ENCODE data around the gene ZFP36L1.

Gene ZFP36L1

GRCh38 chr14:68810173-68811153, 17.6 kb upstream of the ZFP36L1 start:
- TF ChIP-seq, protein P1, sequence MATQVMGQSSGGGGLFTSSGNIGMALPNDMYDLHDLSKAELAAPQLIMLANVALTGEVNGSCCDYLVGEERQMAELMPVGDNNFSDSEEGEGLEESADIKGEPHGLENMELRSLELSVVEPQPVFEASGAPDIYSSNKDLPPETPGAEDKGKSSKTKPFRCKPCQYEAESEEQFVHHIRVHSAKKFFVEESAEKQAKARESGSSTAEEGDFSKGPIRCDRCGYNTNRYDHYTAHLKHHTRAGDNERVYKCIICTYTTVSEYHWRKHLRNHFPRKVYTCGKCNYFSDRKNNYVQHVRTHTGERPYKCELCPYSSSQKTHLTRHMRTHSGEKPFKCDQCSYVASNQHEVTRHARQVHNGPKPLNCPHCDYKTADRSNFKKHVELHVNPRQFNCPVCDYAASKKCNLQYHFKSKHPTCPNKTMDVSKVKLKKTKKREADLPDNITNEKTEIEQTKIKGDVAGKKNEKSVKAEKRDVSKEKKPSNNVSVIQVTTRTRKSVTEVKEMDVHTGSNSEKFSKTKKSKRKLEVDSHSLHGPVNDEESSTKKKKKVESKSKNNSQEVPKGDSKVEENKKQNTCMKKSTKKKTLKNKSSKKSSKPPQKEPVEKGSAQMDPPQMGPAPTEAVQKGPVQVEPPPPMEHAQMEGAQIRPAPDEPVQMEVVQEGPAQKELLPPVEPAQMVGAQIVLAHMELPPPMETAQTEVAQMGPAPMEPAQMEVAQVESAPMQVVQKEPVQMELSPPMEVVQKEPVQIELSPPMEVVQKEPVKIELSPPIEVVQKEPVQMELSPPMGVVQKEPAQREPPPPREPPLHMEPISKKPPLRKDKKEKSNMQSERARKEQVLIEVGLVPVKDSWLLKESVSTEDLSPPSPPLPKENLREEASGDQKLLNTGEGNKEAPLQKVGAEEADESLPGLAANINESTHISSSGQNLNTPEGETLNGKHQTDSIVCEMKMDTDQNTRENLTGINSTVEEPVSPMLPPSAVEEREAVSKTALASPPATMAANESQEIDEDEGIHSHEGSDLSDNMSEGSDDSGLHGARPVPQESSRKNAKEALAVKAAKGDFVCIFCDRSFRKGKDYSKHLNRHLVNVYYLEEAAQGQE (IDR thresholded peaks at IDR 0.05; ENCODE audit: low read depth) = no peak
- TF ChIP-seq NFIC (IDR thresholded peaks at IDR 0.05) = no peak
- no peak for TF ChIP-seq FOXM1 (IDR thresholded peaks at IDR 0.05; ENCODE audit: borderline replicate concordance, low read depth)
- TF ChIP-seq TAF1 (IDR thresholded peaks at IDR 0.05; ENCODE audit: low read depth) = no peak
- TF ChIP-seq RAD21 (IDR thresholded peaks at IDR 0.05; ENCODE audit: low read depth) = no peak

DNA sequence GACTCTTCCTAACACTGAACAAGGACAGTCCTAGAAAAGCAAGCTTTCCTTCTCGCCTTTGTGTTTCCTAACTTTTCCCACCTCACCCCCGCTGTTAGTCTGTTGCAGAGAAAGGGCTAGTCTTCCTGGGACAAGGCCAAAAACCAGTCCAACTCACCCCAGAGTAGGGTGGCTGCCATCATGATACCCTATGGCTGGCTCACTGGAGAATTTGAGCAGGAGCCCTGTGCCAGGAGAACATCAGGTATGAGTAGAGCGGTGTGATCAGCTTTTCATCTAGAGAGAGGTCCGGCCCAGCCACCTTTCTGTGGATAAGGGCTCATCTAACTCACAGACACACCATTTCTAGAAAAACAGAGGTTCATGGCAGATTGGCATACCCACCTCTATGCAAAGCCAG, 16.7 kb upstream of the ZFP36L1 start:
- TF ChIP-seq TAF1 (IDR thresholded peaks at IDR 0.05; ENCODE audit: low read depth) (no peak), MAX (IDR thresholded peaks at IDR 0.05) (no peak), CREB1 (IDR thresholded peaks at IDR 0.05; ENCODE audit: low read depth) (no peak), TCF12 (IDR thresholded peaks at IDR 0.05; ENCODE audit: low read depth) (no peak), FOXM1 (IDR thresholded peaks at IDR 0.05; ENCODE audit: borderline replicate concordance, low read depth) (no peak), NFIC (IDR thresholded peaks at IDR 0.05) (no peak)

DNA sequence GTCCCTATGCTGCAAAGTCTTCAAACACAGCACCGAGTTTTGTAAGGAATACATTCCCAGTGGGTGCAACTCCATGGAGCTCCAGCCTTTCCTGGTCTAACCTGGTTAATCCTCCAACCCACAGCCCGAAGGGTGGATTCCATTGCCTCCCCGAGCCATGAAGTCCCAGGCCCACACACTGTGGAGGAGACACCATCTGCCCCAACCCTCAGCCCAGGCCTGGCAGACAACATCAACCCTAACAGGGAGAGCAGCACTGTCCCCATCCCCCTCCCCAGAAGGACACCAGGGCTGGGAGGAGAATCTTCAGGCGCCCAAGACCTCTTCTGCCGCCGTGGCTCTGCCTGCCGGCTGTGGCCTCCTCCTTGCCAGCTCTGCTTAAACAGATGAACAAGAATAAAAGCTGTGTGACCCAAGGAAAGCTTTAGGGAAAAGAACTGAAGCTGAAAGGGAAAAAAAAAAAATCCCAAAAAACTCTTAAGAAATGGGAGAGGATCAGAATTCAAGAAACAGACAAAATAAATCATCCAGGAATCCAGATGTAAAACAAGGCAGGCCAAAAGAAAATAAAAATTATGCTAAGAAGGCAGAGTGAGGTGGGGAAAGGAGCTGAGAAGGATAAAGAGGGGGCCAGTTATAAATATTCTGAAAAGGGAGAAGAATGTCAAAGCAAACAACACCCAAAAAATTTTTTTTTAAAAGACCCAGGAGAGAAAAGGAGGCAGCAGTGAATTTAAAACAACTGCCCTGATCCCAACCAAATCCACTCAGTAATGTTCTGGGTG, 16.0 kb upstream of the ZFP36L1 start:
- TF ChIP-seq NFIC (IDR thresholded peaks at IDR 0.05) = no peak
- TF ChIP-seq EP300 (IDR thresholded peaks at IDR 0.05; ENCODE audit: borderline replicate concordance) = no peak
- no peak for TF ChIP-seq YY1 (IDR thresholded peaks at IDR 0.05; ENCODE audit: low read depth)
- no peak for TF ChIP-seq TCF12 (IDR thresholded peaks at IDR 0.05; ENCODE audit: low read depth)
- no peak for TF ChIP-seq USF1 (IDR thresholded peaks at IDR 0.05)
- TF ChIP-seq RAD21 (IDR thresholded peaks at IDR 0.05; ENCODE audit: low read depth) = no peak
- TF ChIP-seq TEAD4 (IDR thresholded peaks at IDR 0.05) = no peak
- TF ChIP-seq TAF1 (IDR thresholded peaks at IDR 0.05; ENCODE audit: low read depth) = no peak
- TF ChIP-seq CEBPB (IDR thresholded peaks at IDR 0.05) = no peak
- no peak for TF ChIP-seq ZBTB7A (IDR thresholded peaks at IDR 0.05; ENCODE audit: low read depth)
- TF ChIP-seq FOXM1 (IDR thresholded peaks at IDR 0.05; ENCODE audit: borderline replicate concordance, low read depth) = no peak

DNA sequence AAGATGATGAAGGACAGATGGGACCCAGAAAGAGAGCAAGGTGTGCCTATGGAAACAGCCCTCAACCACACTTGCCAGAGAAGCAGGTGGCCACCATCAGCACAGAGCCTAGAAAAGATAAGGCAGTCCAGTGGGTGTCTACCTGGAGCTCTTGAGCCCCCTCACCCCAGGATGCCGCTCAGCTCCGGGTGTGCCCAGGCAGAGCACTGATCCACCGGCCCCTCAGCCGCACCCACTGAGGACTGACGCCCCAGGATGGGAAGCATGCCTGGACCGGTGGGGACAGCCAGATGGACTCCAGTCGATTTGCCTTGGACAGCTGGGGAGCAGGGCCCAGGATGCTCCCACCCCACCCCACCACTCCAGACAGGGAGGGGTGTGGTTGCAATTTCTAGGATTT, 15.1 kb upstream of the ZFP36L1 start:
- no peak for TF ChIP-seq TAF1 (IDR thresholded peaks at IDR 0.05; ENCODE audit: low read depth)
- no peak for TF ChIP-seq RAD21 (IDR thresholded peaks at IDR 0.05; ENCODE audit: low read depth)
- TF ChIP-seq CEBPB (IDR thresholded peaks at IDR 0.05) = no peak
- no peak for TF ChIP-seq CREB1 (IDR thresholded peaks at IDR 0.05; ENCODE audit: low read depth)
- TF ChIP-seq EP300 (IDR thresholded peaks at IDR 0.05; ENCODE audit: borderline replicate concordance) = no peak
- no peak for TF ChIP-seq TCF12 (IDR thresholded peaks at IDR 0.05; ENCODE audit: low read depth)
- TF ChIP-seq ZBTB7A (IDR thresholded peaks at IDR 0.05; ENCODE audit: low read depth) = no peak
- TF ChIP-seq EGR1 (IDR thresholded peaks at IDR 0.05) = no peak

DNA sequence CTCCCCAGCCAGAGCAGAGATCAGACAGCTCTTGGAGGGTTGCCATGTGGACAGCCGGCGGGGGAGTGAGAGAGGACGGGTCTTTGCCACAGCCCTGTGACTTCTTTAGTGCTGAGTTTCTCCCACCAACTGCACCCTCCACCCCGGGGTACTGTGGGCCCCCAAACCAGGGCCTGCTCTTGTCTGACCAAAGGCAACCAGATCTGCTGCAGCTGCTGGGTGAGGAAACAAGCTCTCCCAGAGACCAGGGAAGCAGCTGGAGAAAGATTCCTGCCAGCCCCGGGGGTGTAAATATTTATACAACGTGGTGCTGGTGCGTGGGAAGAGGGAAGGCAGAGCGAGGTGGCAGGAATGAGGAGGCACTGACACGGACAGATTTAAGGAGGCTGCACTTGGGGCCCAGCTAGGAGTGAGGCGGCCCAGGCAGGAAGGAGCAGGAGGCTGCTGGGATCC, 14.3 kb upstream of the ZFP36L1 start:
- TF ChIP-seq FOXM1 (IDR thresholded peaks at IDR 0.05; ENCODE audit: borderline replicate concordance, low read depth) (no peak), ZBTB7A (IDR thresholded peaks at IDR 0.05; ENCODE audit: low read depth) (no peak), CREB1 (IDR thresholded peaks at IDR 0.05; ENCODE audit: low read depth) (no peak)

GRCh38 chr14:68806526-68807147, 13.8 kb upstream of the ZFP36L1 start:
- TF ChIP-seq YY1 (IDR thresholded peaks at IDR 0.05; ENCODE audit: low read depth) = no peak
- TF ChIP-seq, protein P1 (IDR thresholded peaks at IDR 0.05; ENCODE audit: low read depth) = no peak
- no peak for TF ChIP-seq FOXM1 (IDR thresholded peaks at IDR 0.05; ENCODE audit: borderline replicate concordance, low read depth)
- TF ChIP-seq MAX (IDR thresholded peaks at IDR 0.05) = no peak
- no peak for TF ChIP-seq EP300 (IDR thresholded peaks at IDR 0.05; ENCODE audit: borderline replicate concordance)
- TF ChIP-seq NFIC (IDR thresholded peaks at IDR 0.05) = no peak
- no peak for TF ChIP-seq TCF12 (IDR thresholded peaks at IDR 0.05; ENCODE audit: low read depth)
- no peak for TF ChIP-seq USF1 (IDR thresholded peaks at IDR 0.05)
- TF ChIP-seq TAF1 (IDR thresholded peaks at IDR 0.05; ENCODE audit: low read depth) = no peak
- TF ChIP-seq ZBTB7A (IDR thresholded peaks at IDR 0.05; ENCODE audit: low read depth) = no peak
- TF ChIP-seq EGR1 (IDR thresholded peaks at IDR 0.05) = no peak
- no peak for TF ChIP-seq TEAD4 (IDR thresholded peaks at IDR 0.05)
- TF ChIP-seq CEBPB (IDR thresholded peaks at IDR 0.05) = no peak
- no peak for TF ChIP-seq RAD21 (IDR thresholded peaks at IDR 0.05; ENCODE audit: low read depth)
- no peak for TF ChIP-seq CREB1 (IDR thresholded peaks at IDR 0.05; ENCODE audit: low read depth)

All from Ishikawa (cell line).